HepG2 (cell line): Measurements from ENCODE around the gene MT1A. TPM values are rescaled to one million over a fixed set of nuclear protein-coding genes. Genes with fewer than 3 reads are reported as not detected.
A peak's percentile ranks its signal among the peaks of the same experiment; 100 is the strongest.

ENCODE experiments used
- ATF6 ChIP-seq: sonication (generic); formaldehyde crosslinking; conservative IDR thresholded peaks from 2 replicates; pipeline ENCODE4 v1.4.0; 2020; ENCODE audit warnings: missing genetic modification reagents
- CEBPZ ChIP-seq: IDR thresholded peaks from 2 replicates; pipeline ENCODE4 v1.6.1; 2012; ENCODE audit warnings: low read length, improper control_type of control experiment
- CENPT ChIP-seq: sonication (generic); formaldehyde crosslinking; IDR thresholded peaks from 2 replicates; pipeline ENCODE4 v1.8.0; 2022; ENCODE audit warnings: low read depth, mild to moderate bottlenecking, moderate library complexity, missing genetic modification reagents
- ESRRA ChIP-seq: sonication (generic); formaldehyde crosslinking; IDR thresholded peaks from 2 replicates; pipeline ENCODE4 v1.5.1; 2020; ENCODE audit warnings: mild to moderate bottlenecking, low read depth, missing genetic modification reagents
- FOXA1 ChIP-seq, 2 experiments: fragments of 450-650 bp in 1 of 2; sonication (generic) in 1 of 2; formaldehyde crosslinking in 1 of 2; IDR thresholded peaks; 2 replicates each; pipeline versions ENCODE4 v1.4.0 to v1.6.1; 2016 to 2020; ENCODE audit warnings: missing genetic modification reagents in 1 of 2
- HES4 ChIP-seq: sonication (generic); formaldehyde crosslinking; IDR thresholded peaks from 2 replicates; pipeline ENCODE4 v1.9.0; 2021; ENCODE audit warnings: mild to moderate bottlenecking, missing genetic modification reagents, borderline replicate concordance
- KMT2A ChIP-seq: sonication (generic); formaldehyde crosslinking; IDR thresholded peaks from 2 replicates; pipeline ENCODE4 v1.4.0; 2020; ENCODE audit warnings: missing genetic modification reagents
- MYPOP ChIP-seq: sonication (generic); formaldehyde crosslinking; IDR thresholded peaks from 2 replicates; pipeline ENCODE4 v1.8.1; 2023; ENCODE audit warnings: mild to moderate bottlenecking, moderate library complexity, missing genetic modification reagents
- NFE2L2 ChIP-seq: fragments of 150-350 bp; IDR thresholded peaks from 2 replicates; pipeline ENCODE4 v1.6.1; 2014; ENCODE audit warnings: low read length
- NR2F1 ChIP-seq, 2 experiments: fragments of 450-650 bp in 1 of 2; formaldehyde crosslinking in 1 of 2; IDR thresholded peaks; 2 replicates each; pipeline versions ENCODE4 v1.5.0 to v1.6.1; 2016 to 2020; ENCODE audit warnings: mild to moderate bottlenecking in 1 of 2, missing compliant biosample characterization in 1 of 2, missing genetic modification reagents in 1 of 2, moderate library complexity in 1 of 2
- PBX3 ChIP-seq: sonication (generic); formaldehyde crosslinking; IDR thresholded peaks from 2 replicates; pipeline ENCODE4 v1.8.1; 2023; ENCODE audit warnings: missing genetic modification reagents, inconsistent platforms, borderline replicate concordance
- POLR2AphosphoS5 ChIP-seq: IDR thresholded peaks from 2 replicates; pipeline ENCODE4 v1.6.1; 2012; ENCODE audit warnings: low read depth, low read length
- U2AF2 ChIP-seq: fragments of 200-400 bp; formaldehyde crosslinking; IDR thresholded peaks from 2 replicates; pipeline ENCODE4 v1.6.1; 2017; ENCODE audit warnings: low read depth, mild to moderate bottlenecking, low read length
- XRCC5 ChIP-seq: fragments of 200-400 bp; formaldehyde crosslinking; optimal IDR thresholded peaks from 2 replicates; pipeline ENCODE3; 2017; ENCODE audit warnings: mild to moderate bottlenecking, low read length
- ZKSCAN8 ChIP-seq: IDR thresholded peaks from 2 replicates; pipeline ENCODE4 v1.6.1; 2016; ENCODE audit warnings: borderline replicate concordance, missing genetic modification reagents, missing compliant biosample characterization
- ZNF292 ChIP-seq: sonication (generic); formaldehyde crosslinking; IDR thresholded peaks from 2 replicates; pipeline ENCODE4 v1.8.1; 2022; ENCODE audit warnings: mild to moderate bottlenecking, low read depth, missing genetic modification reagents, borderline replicate concordance
- ZNF329 ChIP-seq: sonication (generic); formaldehyde crosslinking; IDR thresholded peaks from 2 replicates; pipeline ENCODE4 v1.9.0; 2021; ENCODE audit warnings: low read depth, mild to moderate bottlenecking, missing genetic modification reagents
- ZNF343 ChIP-seq: sonication (generic); formaldehyde crosslinking; IDR thresholded peaks from 2 replicates; pipeline ENCODE4 v1.4.0; 2020; ENCODE audit warnings: mild to moderate bottlenecking, missing genetic modification reagents
- ZNF577 ChIP-seq: sonication (generic); formaldehyde crosslinking; IDR thresholded peaks from 2 replicates; pipeline ENCODE4 v1.4.0; 2020; ENCODE audit warnings: mild to moderate bottlenecking, low read depth, missing genetic modification reagents, borderline replicate concordance
- ZNF614 ChIP-seq: IDR thresholded peaks from 2 replicates; pipeline ENCODE4 v1.6.1; 2018; ENCODE audit warnings: missing biosample characterization, missing genetic modification reagents, inconsistent platforms, borderline replicate concordance
- polyA plus RNA-seq, 8 experiments: library from polyadenylated mRNA; depleted of rRNA in 3 of 8; stranded (reverse) in 7 of 8; unstranded in 1 of 8; fragments of >200 nt; fragmentation: Illumina TruSeq in 4 of 8; extraction: Trizol in 4 of 8; gene quantifications; 2 replicates each; pipeline versions ENCODE4 v1.2.1 to v1.2.3, GENCODE V29; 2011 to 2016; ENCODE audit warnings: low read depth in 4 of 8, missing spikeins in 1 of 8, mixed read lengths in 1 of 8; ENCODE audit not compliant: insufficient read depth in 1 of 8
- total RNA-seq, 5 experiments: library from RNA; depleted of rRNA; stranded (reverse); fragments of >200 nt; fragmentation: Illumina TruSeq; extraction: Trizol; gene quantifications; 2 replicates each; pipeline ENCODE4 v1.2.3, GENCODE V29; 2016; ENCODE audit warnings: low read depth in 1 of 5
- TF ChIP-seq, protein P1 (sequence below): sonication (generic); formaldehyde crosslinking; IDR thresholded peaks from 2 replicates; pipeline ENCODE4 v1.5.0; 2020; ENCODE audit warnings: missing genetic modification reagents

Gene MT1A
- total and polyA plus RNA-seq, 2 of the 13 experiments (the other 11 are each of a cell fraction or from before 2014, with no cell fraction given), result 8.3 to 10.4 TPM

DNA sequence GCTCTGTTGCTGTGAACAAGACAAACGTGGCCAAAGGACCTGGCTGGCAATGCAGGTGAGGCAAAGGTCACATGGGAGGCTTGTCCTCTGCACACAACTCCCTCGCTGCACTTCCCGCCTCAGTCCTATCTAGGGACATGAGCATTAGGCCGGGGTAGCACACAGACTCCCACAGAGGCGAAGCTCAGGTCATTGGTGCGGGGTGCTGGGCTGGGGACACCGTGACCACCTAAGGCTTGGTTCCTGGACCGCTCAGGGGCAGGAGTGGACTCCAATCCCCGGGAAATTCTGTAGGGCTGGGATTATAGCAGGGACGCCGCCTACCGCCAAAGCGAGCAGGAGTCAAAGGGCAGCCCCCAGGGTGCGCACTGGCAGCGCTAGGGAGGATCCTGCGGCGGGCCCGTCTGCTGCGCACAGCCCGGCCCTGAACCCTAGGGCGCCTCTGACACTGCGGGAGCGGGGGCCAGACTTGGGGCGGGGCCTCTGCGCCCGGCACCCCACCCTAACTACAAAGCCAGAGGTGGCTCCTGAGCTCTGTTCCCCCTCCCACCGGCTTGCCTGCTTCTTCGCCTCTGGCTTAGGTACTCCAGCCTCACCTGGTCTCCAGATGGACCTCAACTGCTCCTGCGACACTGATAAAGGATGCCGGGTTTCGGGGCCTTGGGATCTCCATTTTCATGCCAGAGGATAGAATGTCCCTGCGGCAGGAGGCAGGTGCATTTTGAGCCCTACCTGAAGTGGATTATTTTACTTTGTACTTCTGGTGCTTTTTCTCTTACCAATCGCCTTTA, 9.4 kb downstream of the MT1A start (continued):
- TF ChIP-seq PBX3 (CRISPR knock-in tag) (no peak), ESRRA (CRISPR knock-in tag) (no peak), ATF6 (no peak), CEBPZ (no peak), POLR2AphosphoS5 (no peak), ZNF292 (CRISPR knock-in tag) (peak; percentile 34; the same call in 1 of the 2 replicates), ZKSCAN8 (CRISPR knock-in tag) (no peak), NR2F1 (CRISPR knock-in tag; IDR thresholded peaks at IDR 0.05) (no peak), ZNF343 (CRISPR knock-in tag) (no peak), U2AF2 (no peak), XRCC5 (peak; percentile 24), NFE2L2 (no peak), KMT2A (no peak), FOXA1 (IDR thresholded peaks at IDR 0.05) (no peak), FOXA1 (CRISPR knock-in tag; IDR thresholded peaks at IDR 0.05) (no peak), CENPT (CRISPR knock-in tag) (no peak), MYPOP (CRISPR knock-in tag) (peak; percentile 89; the same call in 1 of the 2 replicates), HES4 (no peak), ZNF577 (CRISPR knock-in tag) (no peak), ZNF329 (no peak), ZNF614 (CRISPR knock-in tag) (no peak)
- TF ChIP-seq, protein P1, sequence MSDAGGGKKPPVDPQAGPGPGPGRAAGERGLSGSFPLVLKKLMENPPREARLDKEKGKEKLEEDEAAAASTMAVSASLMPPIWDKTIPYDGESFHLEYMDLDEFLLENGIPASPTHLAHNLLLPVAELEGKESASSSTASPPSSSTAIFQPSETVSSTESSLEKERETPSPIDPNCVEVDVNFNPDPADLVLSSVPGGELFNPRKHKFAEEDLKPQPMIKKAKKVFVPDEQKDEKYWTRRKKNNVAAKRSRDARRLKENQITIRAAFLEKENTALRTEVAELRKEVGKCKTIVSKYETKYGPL, result no peak
